ENCODE data around the gene ISG20L2.

ISG20L2 gene

GRCh38 chr1:156706657-156707416 is 21.7 kb downstream of the ISG20L2 start:
- no peak for DNase-seq (ENCODE audit: low read depth, low spot score)

DNA sequence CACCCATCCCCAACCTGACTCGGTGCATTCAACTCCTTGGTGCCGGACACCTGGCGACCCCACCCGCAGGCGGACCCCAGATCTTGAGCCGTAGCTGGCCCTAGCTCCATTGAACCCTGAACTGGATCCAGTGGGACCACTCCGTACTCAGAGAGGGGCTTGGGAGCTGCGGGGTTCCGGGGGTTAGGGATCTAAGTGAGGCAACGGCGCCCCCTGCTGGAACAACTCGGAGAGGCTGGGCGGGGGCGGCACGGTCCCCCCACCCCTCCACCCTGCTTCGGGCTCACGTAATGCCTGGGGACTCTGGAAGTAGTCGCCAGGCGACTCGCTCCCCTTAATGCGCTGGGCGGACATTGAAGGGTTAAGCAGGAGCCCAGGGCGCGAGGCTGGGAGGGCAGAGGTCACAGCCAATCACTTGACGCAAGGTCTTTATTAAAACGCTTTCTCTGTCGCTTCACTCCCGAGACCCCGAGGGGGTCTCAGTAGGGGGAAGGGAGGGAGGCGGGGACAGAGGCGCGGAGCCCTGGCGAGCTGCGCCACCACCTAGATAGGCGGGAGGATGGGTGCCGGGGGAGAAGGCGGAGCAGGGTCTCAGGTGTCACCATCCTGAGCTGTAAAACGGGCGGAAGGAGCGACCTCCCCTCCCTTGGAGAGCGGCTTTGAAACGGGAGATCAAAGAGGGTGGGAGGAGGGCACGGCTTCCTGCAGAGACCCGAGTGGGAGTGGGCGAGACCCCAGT is 22.5 kb downstream of the ISG20L2 start:
- DNase-seq (ENCODE audit: low read depth, low spot score), result no peak

DNA sequence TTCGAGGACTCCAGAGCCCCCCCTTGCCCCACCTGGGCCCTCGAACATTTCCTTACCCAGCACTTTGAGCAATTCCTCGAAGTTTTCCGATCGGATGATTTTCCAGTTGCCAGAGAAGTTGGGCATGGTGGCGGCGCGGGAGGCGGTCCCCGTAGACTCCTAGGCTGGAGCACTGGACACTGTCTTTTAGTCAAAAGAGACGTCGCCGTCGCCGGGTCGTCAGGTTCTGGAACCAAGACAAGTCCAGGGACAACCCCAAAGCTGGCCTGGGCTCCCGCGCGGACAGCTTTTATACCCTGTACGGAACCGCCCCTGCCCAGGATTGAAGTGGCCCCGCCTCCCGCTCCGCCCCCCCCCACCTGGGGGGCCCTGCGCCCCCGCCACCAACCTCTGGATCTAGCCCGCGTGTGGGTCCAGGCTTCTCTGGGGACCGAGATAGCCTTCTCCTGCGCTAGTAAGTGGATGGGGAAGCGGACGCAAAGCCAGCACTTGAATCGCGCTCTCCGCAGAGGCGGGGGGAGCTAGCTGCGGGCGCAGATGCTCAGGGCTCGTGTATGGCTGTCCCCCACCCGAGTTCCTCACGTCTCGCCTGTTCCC is 23.1 kb downstream of the ISG20L2 start, which contains the start of gene CRABP2:
CRABP2 (minus strand) TSS at position 263 of the 597 bp plus-strand sequence; CDS start at position 126, 137 bp downstream.
- DNase-seq (ENCODE audit: low read depth, low spot score), result no peak

DNA sequence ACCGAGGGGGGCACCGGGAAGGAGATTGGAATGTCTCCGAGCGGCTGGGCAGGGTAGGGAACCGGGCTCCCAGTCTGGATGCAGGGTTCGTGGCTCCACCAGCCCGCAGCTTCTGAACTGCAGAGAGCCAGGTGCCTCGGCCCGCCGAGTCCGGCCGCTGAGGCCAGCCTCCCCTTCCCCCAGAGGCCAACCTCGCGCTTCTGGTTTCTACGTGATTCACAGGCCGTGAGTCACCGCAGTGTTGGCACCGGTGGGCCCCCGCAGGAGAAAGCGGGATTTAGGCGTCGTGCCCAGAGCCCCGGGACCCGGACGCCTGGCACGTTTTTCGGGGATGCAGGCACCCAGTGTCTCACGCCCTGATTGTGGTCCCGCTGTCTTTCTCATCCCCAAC is 23.6 kb downstream of the ISG20L2 start:
- DNase-seq (ENCODE audit: low read depth, low spot score), result no peak

GRCh38 chr1:156704166-156704711 is 24.3 kb downstream of the ISG20L2 start:
- DNase-seq (ENCODE audit: low read depth, low spot score), result no peak

- no peak for DNase-seq (ENCODE audit: low read depth, low spot score)
These were observed 24.8 kb downstream of the ISG20L2 start for GRCh38 chr1:156703741-156704140.

- no peak for DNase-seq (ENCODE audit: low read depth, low spot score)
These were observed 25.2 kb downstream of the ISG20L2 start for GRCh38 chr1:156703336-156703735.

- no peak for DNase-seq (ENCODE audit: low read depth, low spot score)
These were observed 27.6 kb downstream of the ISG20L2 start for GRCh38 chr1:156700736-156701531.

GRCh38 chr1:156698995-156699394 is 29.6 kb downstream of the ISG20L2 start:
- DNase-seq (ENCODE audit: low read depth, low spot score), result no peak

DNA sequence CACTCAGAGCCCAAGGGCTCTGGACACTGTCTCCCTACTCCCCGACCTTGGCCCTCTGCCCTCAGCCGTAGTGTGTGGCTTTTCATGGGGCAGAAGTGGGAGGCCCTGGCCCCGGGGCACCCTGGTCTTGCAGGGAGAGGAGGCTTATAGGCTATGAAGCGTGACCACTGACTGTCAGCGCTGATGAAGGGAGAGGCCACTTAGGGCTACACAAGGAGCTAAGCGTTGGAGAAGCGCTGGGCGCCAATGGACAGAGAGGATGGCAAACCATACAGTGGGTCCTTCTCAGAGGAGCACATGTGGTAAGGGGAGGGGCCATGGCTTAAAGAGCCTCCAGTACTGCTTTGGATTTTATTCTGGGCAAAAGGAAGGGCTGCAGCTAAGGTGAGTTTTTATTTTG is 31.1 kb downstream of the ISG20L2 start:
- no peak for DNase-seq (ENCODE audit: low read depth, low spot score)

GRCh38 chr1:156696755-156697154 is 31.8 kb downstream of the ISG20L2 start:
- DNase-seq (ENCODE audit: low read depth, low spot score), result no peak

DNA sequence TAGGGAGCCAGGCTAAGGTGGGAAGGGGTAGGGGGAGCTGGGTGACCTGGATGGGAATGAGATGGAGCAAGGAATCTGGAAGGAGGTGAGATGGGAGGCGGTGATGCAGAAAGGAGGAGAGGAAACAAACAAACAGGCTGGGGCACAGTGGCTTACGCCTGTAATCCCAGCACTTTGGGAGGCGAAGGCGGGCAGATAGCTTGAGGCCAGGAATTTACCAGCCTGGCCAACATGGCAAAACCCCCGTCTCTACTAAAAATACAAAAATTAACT is 33.9 kb downstream of the ISG20L2 start:
- no peak for DNase-seq (ENCODE audit: low read depth, low spot score)

- no peak for DNase-seq (ENCODE audit: low read depth, low spot score)
These were observed 34.5 kb downstream of the ISG20L2 start for GRCh38 chr1:156693848-156694689.

DNA sequence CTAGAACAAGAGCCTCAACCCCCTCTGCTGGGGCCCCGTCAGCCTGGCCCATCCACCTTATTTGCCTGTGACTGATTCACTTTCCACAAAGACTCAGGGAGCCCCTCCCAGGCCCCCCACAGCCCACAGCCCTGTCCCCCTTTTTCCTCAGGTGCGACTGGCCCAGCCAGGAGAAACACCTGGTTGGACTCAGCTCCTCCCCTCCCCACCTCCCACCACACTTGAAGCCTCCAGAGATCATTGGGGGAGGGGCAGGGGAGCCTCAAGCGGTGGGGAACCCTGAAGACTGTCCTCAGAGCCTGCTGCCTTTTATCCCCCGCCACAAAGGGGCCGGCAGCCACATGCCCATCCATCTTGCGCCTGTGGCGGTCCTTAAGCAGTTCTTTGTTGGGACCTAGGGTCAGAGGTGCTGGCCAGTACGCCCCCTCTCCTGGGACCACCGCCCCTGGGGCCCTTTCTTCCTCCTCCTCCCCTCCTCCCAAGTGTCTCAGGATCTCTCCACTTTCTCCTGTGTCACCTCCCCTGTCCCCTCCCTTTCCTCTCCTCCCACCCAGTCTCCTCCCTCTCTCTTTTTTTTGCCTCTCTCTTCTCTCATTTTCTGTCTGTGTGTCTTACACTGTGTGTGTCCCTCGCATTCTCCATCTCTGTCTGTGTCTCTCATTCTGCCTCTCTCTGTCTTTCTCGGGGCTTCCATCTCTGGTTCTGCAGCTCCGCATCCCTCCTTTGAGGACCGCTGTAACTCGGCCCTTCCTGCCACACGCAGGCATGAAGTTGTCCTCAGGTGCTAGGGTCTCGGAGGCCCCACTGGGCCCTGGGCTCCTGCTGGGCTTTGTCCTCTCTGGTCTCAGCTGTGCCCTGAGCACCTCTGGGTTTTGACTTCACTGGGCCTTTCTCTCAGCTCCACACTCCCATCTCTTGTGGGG is 35.4 kb downstream of the ISG20L2 start:
- no peak for DNase-seq (ENCODE audit: low read depth, low spot score)

DNA sequence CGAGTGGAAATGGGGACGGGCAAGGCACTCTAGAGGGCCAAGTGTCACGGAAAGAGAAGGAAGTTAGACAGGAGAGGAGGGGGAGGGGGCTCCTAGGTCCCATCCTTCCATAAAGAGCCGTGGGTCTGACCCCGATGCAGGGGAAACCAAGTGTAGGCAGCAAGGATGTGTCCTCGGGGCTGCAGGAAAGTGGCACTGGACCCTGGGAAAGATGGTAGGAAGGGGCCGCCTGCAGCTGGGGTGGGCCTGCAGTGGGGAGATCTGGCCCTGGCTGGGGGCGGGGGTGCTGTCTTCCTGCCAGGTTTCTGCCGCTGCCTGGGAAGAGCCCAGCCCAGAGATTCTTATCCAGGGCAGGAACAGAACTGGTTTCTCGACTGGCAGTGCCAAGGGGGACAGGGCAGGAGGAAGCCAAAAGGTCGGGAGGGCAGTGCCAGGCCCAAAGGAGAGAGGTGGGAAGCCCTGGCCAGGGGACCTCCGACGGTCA is 36.1 kb downstream of the ISG20L2 start:
- no peak for DNase-seq (ENCODE audit: low read depth, low spot score)

DNA sequence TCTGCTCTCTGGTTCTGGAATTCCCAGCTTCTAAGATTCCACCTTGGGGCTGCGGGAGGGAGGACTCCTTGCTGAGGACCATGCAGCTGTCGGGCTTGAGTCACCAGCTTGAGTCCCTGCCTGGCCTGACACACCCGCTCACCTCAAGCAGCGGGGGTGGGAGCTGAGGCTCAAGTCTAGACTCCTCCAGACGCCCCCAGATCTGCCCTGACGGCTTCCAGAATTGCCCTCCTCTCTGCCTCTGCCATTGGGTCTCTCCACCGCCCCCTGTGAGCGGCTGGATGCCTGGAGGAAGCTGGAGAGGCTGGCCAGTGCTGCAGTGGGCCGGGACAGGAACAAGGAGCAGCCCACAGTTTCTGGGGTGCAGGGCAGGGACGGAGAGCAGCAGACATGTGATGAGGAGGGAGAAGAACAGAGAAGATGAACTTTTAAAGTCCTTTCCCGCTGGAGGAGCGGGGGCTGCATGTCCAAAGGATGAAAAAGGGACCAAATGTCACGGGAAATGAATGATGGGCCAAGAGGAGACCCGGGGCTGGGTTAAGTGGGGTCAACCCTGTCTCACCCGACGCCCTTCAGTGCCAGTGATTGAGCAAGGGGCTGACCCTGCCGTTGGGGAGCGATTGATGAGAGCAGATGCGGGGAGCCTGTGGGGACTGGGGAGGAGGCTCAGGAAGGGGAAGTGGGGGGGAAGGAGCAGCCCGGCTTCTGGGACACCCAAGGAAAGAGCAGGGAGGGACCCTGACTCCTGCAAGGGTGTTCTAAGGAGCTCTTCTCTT is 36.7 kb downstream of the ISG20L2 start:
- DNase-seq (ENCODE audit: low read depth, low spot score), result no peak

DNA sequence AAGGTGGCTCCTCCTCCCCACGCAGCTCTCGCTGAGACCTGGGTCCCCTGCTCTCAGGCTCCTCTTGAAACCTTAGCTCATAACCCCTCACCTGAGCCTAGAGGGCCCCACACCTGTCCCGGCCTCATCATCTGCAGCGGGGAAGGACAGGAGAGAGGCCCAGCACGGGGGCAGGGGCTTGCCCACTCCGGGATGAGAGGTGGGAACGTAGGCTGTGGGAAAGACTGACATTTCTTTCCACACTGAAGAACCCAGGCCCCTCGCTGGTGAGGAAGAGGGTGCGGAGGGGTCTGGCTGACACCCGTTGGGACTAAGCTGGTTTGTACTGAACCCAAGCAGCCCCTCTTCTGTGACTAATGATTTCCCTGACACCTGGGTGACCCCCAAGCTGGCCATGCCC is 37.4 kb downstream of the ISG20L2 start:
- no peak for DNase-seq (ENCODE audit: low read depth, low spot score)

- DNase-seq (ENCODE audit: low read depth, low spot score), result no peak
These were observed 37.9 kb downstream of the ISG20L2 start for GRCh38 chr1:156690675-156691036.

Data from iPS DF 19.7 (cell line).